SK-N-MC (cell line): Measurements from ENCODE around the gene ATP2B1.

Source experiments
- EZH2 ChIP-seq: fragments of 200-600 bp; sonication (generic); IDR thresholded peaks from one replicate; pipeline ENCODE4 v1.6.1; 2017; ENCODE audit warnings: antibody characterized with exemption
- FOXP2 ChIP-seq: optimal IDR thresholded peaks from 2 replicates; pipeline ENCODE3; 2011; ENCODE audit warnings: mild to moderate bottlenecking, moderate library complexity; ENCODE audit not compliant: insufficient read depth; ENCODE audit errors: extremely low read length, control extremely low read depth
- POLR2AphosphoS5 ChIP-seq: IDR thresholded peaks from 2 replicates; pipeline ENCODE4 v1.6.1; 2012; ENCODE audit warnings: mild to moderate bottlenecking, low read depth, low read length, borderline replicate concordance

GRCh38 chr12:89703768-89704167 lies 4.9 kb downstream of the ATP2B1 start:
- TF ChIP-seq EZH2, result no peak
- no peak for TF ChIP-seq POLR2AphosphoS5
- TF ChIP-seq FOXP2, result no peak
